ENCODE measurements around the gene SAMM50. TPM values are rescaled to one million over a fixed set of nuclear protein-coding genes. Genes with fewer than 3 reads are reported as not detected.
A peak's percentile ranks its signal among the peaks of the same experiment; 100 is the strongest.

SAMM50 gene
- polyA plus RNA-seq, 3 donors: 28.9 to 55.3 (median 32.4) TPM

- H3K27ac ChIP-seq (ENCODE audit: low read depth, low read length): no peak overlapping the region
- 94 to 98% (median 97%) methylated on average over 5 of the region's 5 CpGs for WGBS, 3 donors
These were observed 64.6 kb downstream of the SAMM50 start for GRCh38 chr22:44019846-44020245.

- no peak overlapping the region for H3K27ac ChIP-seq (ENCODE audit: low read depth, low read length)
- WGBS, 3 donors: 92 to 97% (median 95%) methylated on average over 8 of the region's 8 CpGs
These were observed 65.7 kb downstream of the SAMM50 start for GRCh38 chr22:44020981-44021380.

GRCh38 chr22:44023404-44024287 is 68.4 kb downstream of the SAMM50 start:
- no peak overlapping the region for H3K27ac ChIP-seq (ENCODE audit: low read depth, low read length)
- 9 to 15% (median 10%) methylated on average over 42 to 54 of the region's 54 CpGs for WGBS, 3 donors

- no peak within 1 kb of the TSS for H3K27ac ChIP-seq (ENCODE audit: low read depth, low read length)
- 1 to 3% (median 1%) methylated on average over 53 to 83 of the region's 83 CpGs for WGBS, 3 donors
These were observed 69.2 kb downstream of the SAMM50 start, which contains the start of gene PARVB for GRCh38 chr22:44024288-44024921. Gene PARVB (plus strand): TSS chr22:44024302. CDS start chr22:44024340, 38 bp downstream.

- 67 to 89% (median 71%) methylated on average over 26 of the region's 26 CpGs for WGBS, 3 donors
- H3K27ac ChIP-seq (ENCODE audit: low read depth, low read length): no peak overlapping the region
These were observed 70.2 kb downstream of the SAMM50 start for GRCh38 chr22:44025171-44026065.

GRCh38 chr22:44026066-44026629 is 70.9 kb downstream of the SAMM50 start:
- WGBS, 3 donors: 67 to 87% (median 73%) methylated on average over 17 of the region's 17 CpGs
- peak overlapping the region; percentile 40 for H3K27ac ChIP-seq (ENCODE audit: low read depth, low read length)

GRCh38 chr22:44026630-44027511 is 71.6 kb downstream of the SAMM50 start:
- peak overlapping the region; percentile 40 for H3K27ac ChIP-seq (ENCODE audit: low read depth, low read length)
- whole genome bisulfite sequencing, 3 donors: 31 to 71% (median 39%) methylated on average over 28 of the region's 28 CpGs

GRCh38 chr22:44028091-44028490 is 72.8 kb downstream of the SAMM50 start:
- 78 to 87% (median 85%) methylated on average over 7 of the region's 7 CpGs for WGBS, 3 donors
- no peak overlapping the region for H3K27ac ChIP-seq (ENCODE audit: low read depth, low read length)

GRCh38 chr22:44029069-44029468 is 73.8 kb downstream of the SAMM50 start:
- WGBS, 3 donors: 54 to 89% (median 84%) methylated on average over 4 of the region's 4 CpGs
- no peak overlapping the region for H3K27ac ChIP-seq (ENCODE audit: low read depth, low read length)

- no peak overlapping the region for H3K27ac ChIP-seq (ENCODE audit: low read depth, low read length)
- WGBS, 3 donors: 90 to 95% (median 93%) methylated on average over 18 of the region's 18 CpGs
These were observed 74.9 kb downstream of the SAMM50 start for GRCh38 chr22:44030051-44030701.

- H3K27ac ChIP-seq (ENCODE audit: low read depth, low read length): no peak overlapping the region
These were observed 75.5 kb downstream of the SAMM50 start for GRCh38 chr22:44030702-44031082.

GRCh38 chr22:44031158-44031952 is 76.1 kb downstream of the SAMM50 start:
- H3K27ac ChIP-seq (ENCODE audit: low read depth, low read length): no peak overlapping the region
- WGBS, 3 donors: 60 to 78% (median 62%) methylated on average over 21 of the region's 21 CpGs

More at GRCh38 chr22:44030702-44031082, 75.5 kb downstream of the SAMM50 start:
- WGBS, 3 donors: 58 to 77% (median 73%) methylated on average over 8 of the region's 8 CpGs

GRCh38 chr22:44032126-44032730 is 77.0 kb downstream of the SAMM50 start:
- 73 to 83% (median 78%) methylated on average over 14 of the region's 14 CpGs for WGBS, 3 donors

GRCh38 chr22:44033287-44033686 is 78.0 kb downstream of the SAMM50 start:
- WGBS, 3 donors: 83 to 92% (median 89%) methylated on average over 7 of the region's 7 CpGs

More at GRCh38 chr22:44032126-44032730, 77.0 kb downstream of the SAMM50 start:
- no peak overlapping the region for H3K27ac ChIP-seq (ENCODE audit: low read depth, low read length)

GRCh38 chr22:44033694-44034093 is 78.5 kb downstream of the SAMM50 start:
- H3K27ac ChIP-seq (ENCODE audit: low read depth, low read length): no peak overlapping the region
- WGBS, 3 donors: 62 to 69% (median 63%) methylated on average over 8 of the region's 8 CpGs

More at GRCh38 chr22:44033287-44033686, 78.0 kb downstream of the SAMM50 start:
- H3K27ac ChIP-seq (ENCODE audit: low read depth, low read length): no peak overlapping the region

All from adipose tissue (tissue), 3 donors.